IMR-90 (cell line): ENCODE results near the gene ST8SIA6. TPM values are rescaled to one million over a fixed set of nuclear protein-coding genes. Genes with fewer than 3 reads are reported as not detected.

ENCODE experiments used
- ATAC-seq: fragments of 200-7000 bp; cut with Tn5 transposase; 2 replicates; pipeline ENCODE4 v1.9.1; 2020; ENCODE audit warnings: low read depth, mild to moderate bottlenecking, moderate library complexity
- BruUV-seq: library from RNA; stranded (reverse); fragments of 400-500 nt; replicated peaks from 2 replicates; lab custom pipeline; 2021; lab: Mats Ljungman, UMichigan
- CTCF ChIA-PET: fragments of 300-600 bp; formaldehyde crosslinking; extraction: SDS; loops from one replicate; lab custom pipeline; 2021; ENCODE audit warnings: antibody characterized with exemption; lab: Yijun Ruan, JAX
- POLR2A ChIA-PET: fragments of 300-600 bp; sonication (Branson Sonifier 250); formaldehyde crosslinking; loops from one replicate; lab custom pipeline; 2022; ENCODE audit warnings: antibody characterized with exemption; ENCODE audit not compliant: unreplicated experiment; lab: Charles Lee
- DNase-seq: peaks from one replicate; pipeline ENCODE4 v3.0.0; 2013
- H2AFZ ChIP-seq: replicated peaks from 2 replicates; pipeline ENCODE3; 2013; ENCODE audit warnings: low read length, mild to moderate bottlenecking; ENCODE audit not compliant: poor library complexity
- H2AK5ac ChIP-seq: 2 replicates; pipeline ENCODE4 v1.6.1; 2013; ENCODE audit warnings: low read depth, low read length, inconsistent platforms
- H2AK9ac ChIP-seq: replicated peaks from 2 replicates; pipeline ENCODE3; 2013; ENCODE audit warnings: mild to moderate bottlenecking, low read depth, low read length, moderate library complexity; ENCODE audit not compliant: poor library complexity
- H2BK120ac ChIP-seq: 2 replicates; pipeline ENCODE4 v1.6.1; 2013; ENCODE audit warnings: low read depth, low read length, inconsistent platforms
- H2BK15ac ChIP-seq: 3 replicates; pipeline ENCODE4 v1.6.1; 2013; ENCODE audit warnings: low read depth, low read length, inconsistent platforms
- H2BK20ac ChIP-seq: 2 replicates; pipeline ENCODE4 v1.6.1; 2013; ENCODE audit warnings: low read depth, mild to moderate bottlenecking, inconsistent platforms, low read length, moderate library complexity
- H2BK5ac ChIP-seq: 2 replicates; pipeline ENCODE4 v1.6.1; 2013; ENCODE audit warnings: mild to moderate bottlenecking, low read depth, low read length, inconsistent platforms; ENCODE audit not compliant: poor library complexity, severe bottlenecking
- H3K14ac ChIP-seq: replicated peaks from 2 replicates; pipeline ENCODE4 v1.6.1; 2013; ENCODE audit warnings: low read depth, low read length, inconsistent platforms
- H3K18ac ChIP-seq: 2 replicates; pipeline ENCODE4 v1.6.1; 2013; ENCODE audit warnings: low read depth, low read length, control low read depth
- H3K23ac ChIP-seq: 2 replicates; pipeline ENCODE4 v1.6.1; 2013; ENCODE audit warnings: low read depth, low read length, inconsistent platforms
- H3K27ac ChIP-seq: 2 replicates; pipeline ENCODE4 v1.5.1; 2013; ENCODE audit warnings: mild to moderate bottlenecking, control low read depth, low read length; ENCODE audit not compliant: insufficient read depth
- H3K27me3 ChIP-seq: 2 replicates; pipeline ENCODE4 v1.6.1; 2013; ENCODE audit warnings: low read length; ENCODE audit not compliant: control insufficient read depth, insufficient read depth
- H3K36me3 ChIP-seq: 2 replicates; pipeline ENCODE4 v1.6.1; 2013; ENCODE audit warnings: low read length, mixed read lengths; ENCODE audit not compliant: control insufficient read depth, insufficient read depth
- H3K4ac ChIP-seq: 2 replicates; pipeline ENCODE4 v1.6.1; 2013; ENCODE audit warnings: low read depth, low read length, inconsistent platforms
- H3K4me1 ChIP-seq: 2 replicates; pipeline ENCODE4 v1.6.1; 2013; ENCODE audit warnings: low read length, mixed read lengths; ENCODE audit not compliant: control insufficient read depth, insufficient read depth
- H3K4me2 ChIP-seq: 2 replicates; pipeline ENCODE4 v1.6.1; 2013; ENCODE audit warnings: low read depth, mild to moderate bottlenecking, control low read depth, low read length, moderate library complexity
- H3K4me3 ChIP-seq: 2 replicates; pipeline ENCODE4 v1.5.1; 2013; ENCODE audit warnings: low read depth, mild to moderate bottlenecking, control low read depth, low read length, moderate library complexity; ENCODE audit not compliant: insufficient read depth
- H3K56ac ChIP-seq: 2 replicates; pipeline ENCODE4 v1.6.1; 2013; ENCODE audit warnings: low read length, inconsistent platforms; ENCODE audit not compliant: insufficient read depth; ENCODE audit errors: extremely low read depth
- H3K79me1 ChIP-seq, 2 experiments: 2 replicates each; pipeline ENCODE4 v1.6.1; 2013; ENCODE audit warnings: low read length in 2 of 2, inconsistent platforms in 1 of 2, low read depth in 1 of 2
- H3K9ac ChIP-seq: 2 replicates; pipeline ENCODE4 v1.6.1; 2013; ENCODE audit warnings: low read depth, low read length, control low read depth
- H3K9me1 ChIP-seq: 2 replicates; pipeline ENCODE4 v1.6.1; 2013; ENCODE audit warnings: low read length, inconsistent platforms; ENCODE audit not compliant: insufficient read depth
- H3K9me3 ChIP-seq: 2 replicates; pipeline ENCODE4 v1.6.1; 2013; ENCODE audit warnings: low read length; ENCODE audit not compliant: control insufficient read depth, insufficient read depth
- H4K20me1 ChIP-seq: 2 replicates; pipeline ENCODE4 v1.6.1; 2013; ENCODE audit warnings: low read length, inconsistent platforms; ENCODE audit not compliant: insufficient read depth
- H4K5ac ChIP-seq: 2 replicates; pipeline ENCODE4 v1.6.1; 2013; ENCODE audit warnings: mild to moderate bottlenecking, low read depth, low read length, control low read depth
- H4K8ac ChIP-seq, 2 experiments: 2 replicates each; pipeline ENCODE4 v1.6.1; 2013; ENCODE audit warnings: low read depth in 2 of 2, low read length in 2 of 2, control low read depth in 1 of 2, inconsistent platforms in 1 of 2
- H4K91ac ChIP-seq: 2 replicates; pipeline ENCODE4 v1.6.1; 2013; ENCODE audit warnings: low read depth, low read length, inconsistent platforms; ENCODE audit not compliant: insufficient read depth
- BHLHE40 ChIP-seq: fragments of 150-350 bp; IDR thresholded peaks from 2 replicates; pipeline ENCODE4 v1.6.1; 2016; ENCODE audit warnings: mild to moderate bottlenecking, low read depth, low read length
- CEBPB ChIP-seq: IDR thresholded peaks from 2 replicates; pipeline ENCODE4 v1.6.1; 2012; ENCODE audit warnings: low read depth, low read length, improper control_type of control experiment
- CHD1 ChIP-seq: IDR thresholded peaks from 2 replicates; pipeline ENCODE4 v1.6.1; 2012; ENCODE audit warnings: low read depth, low read length, improper control_type of control experiment
- FOS ChIP-seq: fragments of 150-350 bp; IDR thresholded peaks from 2 replicates; pipeline ENCODE4 v1.6.1; 2016; ENCODE audit warnings: low read depth, low read length
- MAFK ChIP-seq: IDR thresholded peaks from 2 replicates; pipeline ENCODE4 v1.6.1; 2012; ENCODE audit warnings: low read depth, low read length, improper control_type of control experiment
- MAZ ChIP-seq: IDR thresholded peaks from 2 replicates; pipeline ENCODE4 v1.6.1; 2012; ENCODE audit warnings: low read depth, mild to moderate bottlenecking, low read length, improper control_type of control experiment, moderate library complexity, borderline replicate concordance
- NFE2L2 ChIP-seq: fragments of 150-350 bp; IDR thresholded peaks from 2 replicates; pipeline ENCODE4 v1.6.1; 2016; ENCODE audit warnings: low read depth, mild to moderate bottlenecking, low read length
- SMC3 ChIP-seq: fragments of 150-350 bp; IDR thresholded peaks from 2 replicates; pipeline ENCODE4 v1.6.1; 2016; ENCODE audit warnings: low read depth, mild to moderate bottlenecking, antibody characterized with exemption, low read length, moderate library complexity
- WGBS, 2 experiments: methylation state at CpG; one replicate each; pipeline versions ENCODE4 v1.1.5 to v1.1.7; 2013; ENCODE audit warnings: missing lambda C conversion rate in 2 of 2; ENCODE audit not compliant: insufficient read length in 1 of 2; ENCODE audit errors: extremely low coverage in 2 of 2; 5-methylcytosine and 5-hydroxymethylcytosine counted together
- dilution Hi-C: fragments of 300-500 bp; cut with HindIII; formaldehyde crosslinking; loops from one replicate; pipeline ENCODE4 v1.14.3; 2018; ENCODE audit warnings: low sequenced_read_pairs; ENCODE audit not compliant: unreplicated experiment
- in situ Hi-C: fragments of 300-500 bp; cut with MboI; formaldehyde crosslinking; loops from 3 replicates; pipeline ENCODE4 v1.14.3; 2019; ENCODE audit warnings: low sequenced_read_pairs, inconsistent platforms, mixed read lengths
- intact Hi-C: fragments of 100-400 bp; cut with micrococcal nuclease; formaldehyde crosslinking; loops from 2 replicates; pipeline ENCODE4 v1.10.0; 2022
- polyA plus RNA-seq, 3 experiments: library from polyadenylated mRNA; depleted of rRNA; stranded (reverse); fragments of >200 nt; gene quantifications; 2 replicates each; pipeline ENCODE4 v1.2.3, GENCODE V29; 2012; ENCODE audit warnings: low replicate concordance in 1 of 3
- total RNA-seq: library from RNA; depleted of rRNA; stranded (reverse); fragments of >200 nt; gene quantifications from 2 replicates; pipeline ENCODE4 v1.2.3, GENCODE V29; 2012
- TF ChIP-seq, protein P1 (sequence below): fragments of 150-350 bp; IDR thresholded peaks from 2 replicates; pipeline ENCODE4 v1.6.1; 2016; ENCODE audit warnings: low read depth, mild to moderate bottlenecking, low read length, moderate library complexity, borderline replicate concordance
- TF ChIP-seq, protein P2 (sequence below): conservative IDR thresholded peaks from 2 replicates; pipeline ENCODE4 v1.5.1; 2012; ENCODE audit warnings: mild to moderate bottlenecking, low read depth, low read length, improper control_type of control experiment
- TF ChIP-seq, protein P3 (sequence below): fragments of 150-350 bp; IDR thresholded peaks from 2 replicates; pipeline ENCODE4 v1.6.1; 2017; ENCODE audit warnings: mild to moderate bottlenecking, antibody characterized with exemption, low read length, low read depth

The ST8SIA6 gene
- total and polyA plus RNA-seq, 2 of the 4 experiments (the other 2 are of a cell fraction): 0.10 to 0.18 TPM

DNA sequence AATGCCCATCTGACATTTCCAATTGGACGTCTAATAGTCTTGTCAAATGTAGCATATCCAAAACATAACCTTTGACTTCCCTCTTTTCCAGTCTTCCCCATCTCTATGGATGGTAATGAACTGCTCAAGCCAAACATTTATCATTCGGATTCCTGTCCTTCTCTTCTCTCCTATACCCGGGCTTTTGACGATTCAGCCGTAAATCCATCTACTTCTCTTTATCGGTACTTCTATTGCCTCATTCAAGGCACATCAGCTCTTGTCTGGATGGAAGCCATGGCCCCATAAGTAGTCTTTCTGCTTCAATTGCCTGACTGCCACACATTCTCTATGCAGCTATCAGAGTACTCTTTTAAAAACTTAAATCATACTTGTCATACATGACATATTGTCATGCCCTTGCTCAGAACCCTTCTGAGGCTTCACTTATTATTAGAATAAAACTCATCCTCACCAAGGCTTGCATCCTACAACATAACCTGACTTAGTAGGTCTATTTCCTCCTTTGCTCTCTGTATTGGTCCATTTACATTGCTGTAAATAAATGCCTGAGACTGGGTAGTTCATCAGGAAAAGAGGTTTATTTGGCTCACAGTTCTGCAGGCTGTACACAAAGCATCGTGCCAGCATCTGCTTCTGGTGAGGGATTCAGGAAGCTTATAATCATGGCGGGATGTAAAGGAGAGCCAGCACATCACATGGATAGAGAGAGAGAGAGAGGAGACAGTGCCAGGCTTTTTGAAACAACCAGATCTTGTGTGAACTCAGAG lies 37.8 kb downstream of the ST8SIA6 start:
- intact Hi-C loops: no loop called here
- WGBS, 2 experiments: 56% methylated on average over 5 of the region's 8 CpGs; no CpG with 5 or more reads in 1 of the 2 experiments

More for the DNA sequence above, 37.8 kb downstream of the ST8SIA6 start:
- Histone ChIP-seq H2AFZ (no peak overlapping the region), H4K8ac (no peak overlapping the region), H3K23ac (no peak overlapping the region), H3K27me3 (peaks cover 18% of the 10 kb centered on the region), H3K9ac (no peak overlapping the region), H2BK20ac (no peak overlapping the region), H3K4me1 (no peaks in the 10 kb centered on the region), H4K91ac (no peak overlapping the region), H2BK15ac (no peak overlapping the region), H3K56ac (no peak overlapping the region), H3K9me1 (no peaks in the 10 kb centered on the region), H4K5ac (no peak overlapping the region), H3K36me3 (no peaks in the 10 kb centered on the region), H3K4me2 (no peak overlapping the region), H2BK5ac (no peak overlapping the region), H3K9me3 (peaks cover 2% of the 10 kb centered on the region; the same call in 1 of the 2 replicates), H4K20me1 (no peaks in the 10 kb centered on the region), H3K27ac (no peak overlapping the region), H2AK9ac (no peak overlapping the region), H2AK5ac (no peak overlapping the region), H3K14ac (no peak overlapping the region), H3K4me3 (no peak overlapping the region), H2BK120ac (no peak overlapping the region), H3K18ac (no peak overlapping the region), H3K79me1 (no peaks in the 10 kb centered on the region), H3K4ac (no peak overlapping the region)
- ATAC-seq (no peak), DNase-seq (no peak)
- POLR2A ChIA-PET: no interaction called here
- CTCF ChIA-PET: interaction anchor here (0.5 kb wide), 1 partner anchor 608 kb away, joined by 3 read pairs; no protein-coding TSS in a partner anchor
- BruUV-seq: no TSS peak
- in situ Hi-C loops (no loop called here), dilution Hi-C loops (no loop called here)
- TF ChIP-seq, protein P1, sequence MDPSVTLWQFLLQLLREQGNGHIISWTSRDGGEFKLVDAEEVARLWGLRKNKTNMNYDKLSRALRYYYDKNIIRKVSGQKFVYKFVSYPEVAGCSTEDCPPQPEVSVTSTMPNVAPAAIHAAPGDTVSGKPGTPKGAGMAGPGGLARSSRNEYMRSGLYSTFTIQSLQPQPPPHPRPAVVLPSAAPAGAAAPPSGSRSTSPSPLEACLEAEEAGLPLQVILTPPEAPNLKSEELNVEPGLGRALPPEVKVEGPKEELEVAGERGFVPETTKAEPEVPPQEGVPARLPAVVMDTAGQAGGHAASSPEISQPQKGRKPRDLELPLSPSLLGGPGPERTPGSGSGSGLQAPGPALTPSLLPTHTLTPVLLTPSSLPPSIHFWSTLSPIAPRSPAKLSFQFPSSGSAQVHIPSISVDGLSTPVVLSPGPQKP: no peak
- TF ChIP-seq MAFK: no peak
- no peak for TF ChIP-seq FOS
- TF ChIP-seq BHLHE40: no peak
- TF ChIP-seq CHD1: no peak
- no peak for TF ChIP-seq SMC3
- no peak for TF ChIP-seq NFE2L2
- TF ChIP-seq, protein P2, sequence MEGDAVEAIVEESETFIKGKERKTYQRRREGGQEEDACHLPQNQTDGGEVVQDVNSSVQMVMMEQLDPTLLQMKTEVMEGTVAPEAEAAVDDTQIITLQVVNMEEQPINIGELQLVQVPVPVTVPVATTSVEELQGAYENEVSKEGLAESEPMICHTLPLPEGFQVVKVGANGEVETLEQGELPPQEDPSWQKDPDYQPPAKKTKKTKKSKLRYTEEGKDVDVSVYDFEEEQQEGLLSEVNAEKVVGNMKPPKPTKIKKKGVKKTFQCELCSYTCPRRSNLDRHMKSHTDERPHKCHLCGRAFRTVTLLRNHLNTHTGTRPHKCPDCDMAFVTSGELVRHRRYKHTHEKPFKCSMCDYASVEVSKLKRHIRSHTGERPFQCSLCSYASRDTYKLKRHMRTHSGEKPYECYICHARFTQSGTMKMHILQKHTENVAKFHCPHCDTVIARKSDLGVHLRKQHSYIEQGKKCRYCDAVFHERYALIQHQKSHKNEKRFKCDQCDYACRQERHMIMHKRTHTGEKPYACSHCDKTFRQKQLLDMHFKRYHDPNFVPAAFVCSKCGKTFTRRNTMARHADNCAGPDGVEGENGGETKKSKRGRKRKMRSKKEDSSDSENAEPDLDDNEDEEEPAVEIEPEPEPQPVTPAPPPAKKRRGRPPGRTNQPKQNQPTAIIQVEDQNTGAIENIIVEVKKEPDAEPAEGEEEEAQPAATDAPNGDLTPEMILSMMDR: no peak
- no peak for TF ChIP-seq MAZ
- TF ChIP-seq, protein P3, sequence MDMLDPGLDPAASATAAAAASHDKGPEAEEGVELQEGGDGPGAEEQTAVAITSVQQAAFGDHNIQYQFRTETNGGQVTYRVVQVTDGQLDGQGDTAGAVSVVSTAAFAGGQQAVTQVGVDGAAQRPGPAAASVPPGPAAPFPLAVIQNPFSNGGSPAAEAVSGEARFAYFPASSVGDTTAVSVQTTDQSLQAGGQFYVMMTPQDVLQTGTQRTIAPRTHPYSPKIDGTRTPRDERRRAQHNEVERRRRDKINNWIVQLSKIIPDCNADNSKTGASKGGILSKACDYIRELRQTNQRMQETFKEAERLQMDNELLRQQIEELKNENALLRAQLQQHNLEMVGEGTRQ: no peak
- TF ChIP-seq CEBPB: no peak
